Measurements from ENCODE around the gene TPK1. TPM values are rescaled to one million over a fixed set of nuclear protein-coding genes. Genes with fewer than 3 reads are reported as not detected.

TPK1 gene
- total and polyA plus RNA-seq, 4 donors = 3.5 to 15.5 (median 7.8) TPM

- WGBS (ENCODE audit: insufficient coverage) = 60% methylated on average over 1 of the region's 2 CpGs
- no peak overlapping the region for H3K4me3 ChIP-seq (ENCODE audit: low read depth, low read length)
- H3K27ac ChIP-seq (ENCODE audit: low read depth, low read length) = no peak overlapping the region
- no peaks in the 10 kb centered on the region for H3K36me3 ChIP-seq (ENCODE audit: control insufficient read depth, insufficient read depth, low read length)
- no peaks in the 10 kb centered on the region for H3K9me3 ChIP-seq (ENCODE audit: control insufficient read depth, insufficient read depth, low read length)
- no peaks in the 10 kb centered on the region for H3K4me1 ChIP-seq (ENCODE audit: control insufficient read depth, insufficient read depth, low read length)
- H3K27me3 ChIP-seq (ENCODE audit: control insufficient read depth, insufficient read depth, low read length) = no peaks in the 10 kb centered on the region
- no peak for DNase-seq (ENCODE audit: low read depth in 4 of 6, low spot score in 6 of 6)
Observed at GRCh38 chr7:144546782-144547181, 289.1 kb downstream of the TPK1 start.

GRCh38 chr7:144545330-144545729 is 290.5 kb downstream of the TPK1 start:
- Histone ChIP-seq H3K27me3 (ENCODE audit: control insufficient read depth, insufficient read depth, low read length) (no peaks in the 10 kb centered on the region), H3K4me1 (ENCODE audit: control insufficient read depth, insufficient read depth, low read length) (no peaks in the 10 kb centered on the region), H3K36me3 (ENCODE audit: control insufficient read depth, insufficient read depth, low read length) (no peaks in the 10 kb centered on the region), H3K9me3 (ENCODE audit: control insufficient read depth, insufficient read depth, low read length) (no peaks in the 10 kb centered on the region), H3K27ac (ENCODE audit: low read depth, low read length) (no peak overlapping the region), H3K4me3 (ENCODE audit: low read depth, low read length) (no peak overlapping the region)
- no peak for DNase-seq (ENCODE audit: low read depth in 4 of 6, low spot score in 6 of 6)
- WGBS (ENCODE audit: insufficient coverage) = no CpG with 5 or more reads among the region's 1 CpG

DNA sequence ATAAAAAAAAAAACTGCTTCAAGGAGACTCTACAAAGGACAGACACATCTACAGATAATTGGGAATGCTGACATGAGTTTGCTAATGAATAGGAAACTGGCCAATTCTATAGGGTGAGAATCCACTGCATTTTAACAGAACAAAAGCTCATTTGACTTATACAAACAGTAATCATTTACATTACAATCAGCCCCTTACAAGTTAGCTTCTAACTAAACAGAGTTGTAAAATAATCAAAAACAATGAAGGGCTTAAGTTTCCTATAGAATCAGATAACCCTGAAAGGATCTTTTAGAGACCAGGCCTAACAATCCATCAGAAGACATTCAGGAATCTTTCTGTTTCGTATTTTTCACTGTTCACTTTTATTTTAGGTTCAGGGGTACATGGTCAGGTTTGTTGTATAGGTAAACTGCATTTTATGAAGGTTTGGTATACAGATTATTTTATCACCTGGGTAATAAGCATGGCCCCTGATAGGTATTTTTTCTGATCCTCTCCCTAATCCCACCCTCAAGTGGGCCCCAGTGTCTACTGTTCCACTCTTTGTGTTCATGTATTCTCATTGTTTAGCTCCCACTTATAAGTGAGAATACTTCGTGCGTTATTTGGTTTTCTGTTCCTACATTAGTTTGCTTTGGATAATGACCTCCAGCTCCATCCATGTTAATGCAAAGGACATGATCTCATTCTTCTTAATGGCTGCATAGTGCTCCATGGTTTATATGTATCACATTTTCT is 301.0 kb downstream of the TPK1 start:
- no peaks in the 10 kb centered on the region for H3K36me3 ChIP-seq (ENCODE audit: control insufficient read depth, insufficient read depth, low read length)
- H3K4me3 ChIP-seq (ENCODE audit: low read depth, low read length) = no peak overlapping the region
- no peak overlapping the region for H3K27ac ChIP-seq (ENCODE audit: low read depth, low read length)
- no peaks in the 10 kb centered on the region for H3K9me3 ChIP-seq (ENCODE audit: control insufficient read depth, insufficient read depth, low read length)
- no peaks in the 10 kb centered on the region for H3K4me1 ChIP-seq (ENCODE audit: control insufficient read depth, insufficient read depth, low read length)
- no peaks in the 10 kb centered on the region for H3K27me3 ChIP-seq (ENCODE audit: control insufficient read depth, insufficient read depth, low read length)
- DNase-seq (ENCODE audit: low read depth in 4 of 6, low spot score in 6 of 6) = no peak
- no CpG with 5 or more reads among the region's 3 CpGs for WGBS (ENCODE audit: insufficient coverage)

DNA sequence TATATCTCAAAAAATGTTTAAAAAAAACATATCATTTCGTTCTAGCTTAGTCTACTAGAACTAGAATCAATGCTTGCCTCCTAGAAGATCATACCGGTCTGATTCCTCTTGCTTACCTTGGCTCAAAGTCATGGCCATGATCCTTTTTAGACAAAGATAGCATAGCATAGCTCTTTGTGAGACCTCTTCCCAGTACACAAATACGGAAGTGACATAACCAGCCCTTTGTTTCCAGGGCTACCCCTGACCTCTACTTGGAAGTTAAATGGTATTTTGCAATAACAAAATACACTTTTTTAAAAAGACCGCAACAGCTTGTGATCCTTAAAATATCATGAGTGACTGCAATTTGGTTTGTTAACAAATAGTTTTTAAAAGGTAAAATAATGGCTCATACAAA is 301.7 kb downstream of the TPK1 start:
- 71% methylated on average over 1 of the region's 4 CpGs for WGBS (ENCODE audit: insufficient coverage)
- Histone ChIP-seq H3K9me3 (ENCODE audit: control insufficient read depth, insufficient read depth, low read length) (no peaks in the 10 kb centered on the region), H3K4me3 (ENCODE audit: low read depth, low read length) (no peak overlapping the region), H3K36me3 (ENCODE audit: control insufficient read depth, insufficient read depth, low read length) (no peaks in the 10 kb centered on the region), H3K4me1 (ENCODE audit: control insufficient read depth, insufficient read depth, low read length) (no peaks in the 10 kb centered on the region), H3K27ac (ENCODE audit: low read depth, low read length) (no peak overlapping the region), H3K27me3 (ENCODE audit: control insufficient read depth, insufficient read depth, low read length) (no peaks in the 10 kb centered on the region)
- DNase-seq (ENCODE audit: low read depth in 4 of 6, low spot score in 6 of 6) = no peak

DNA sequence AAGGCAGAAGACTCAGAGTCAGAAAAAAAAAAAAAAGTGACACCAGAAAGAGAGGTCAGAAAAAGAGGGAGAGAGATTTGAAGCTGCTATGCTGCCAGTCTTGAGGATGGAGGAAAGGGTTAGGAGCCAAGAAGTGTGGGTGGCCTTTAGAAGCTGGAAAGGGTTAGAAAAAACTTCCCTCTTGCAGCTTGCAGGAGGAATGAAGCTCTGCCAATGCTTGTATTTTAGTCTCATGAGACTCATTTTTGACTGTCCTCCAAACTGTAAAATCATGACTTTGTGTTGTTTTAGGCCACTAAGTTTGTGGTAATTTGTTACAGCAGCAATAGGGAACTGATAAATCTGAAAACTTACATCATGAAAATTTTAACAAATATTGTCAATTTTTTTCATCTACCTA is 304.7 kb downstream of the TPK1 start:
- Histone ChIP-seq H3K27me3 (ENCODE audit: control insufficient read depth, insufficient read depth, low read length) (no peaks in the 10 kb centered on the region), H3K36me3 (ENCODE audit: control insufficient read depth, insufficient read depth, low read length) (no peaks in the 10 kb centered on the region), H3K4me1 (ENCODE audit: control insufficient read depth, insufficient read depth, low read length) (no peaks in the 10 kb centered on the region), H3K9me3 (ENCODE audit: control insufficient read depth, insufficient read depth, low read length) (no peaks in the 10 kb centered on the region), H3K27ac (ENCODE audit: low read depth, low read length) (no peak overlapping the region), H3K4me3 (ENCODE audit: low read depth, low read length) (no peak overlapping the region)
- DNase-seq (ENCODE audit: low read depth in 4 of 6, low spot score in 6 of 6) = peak in 1 of 6 donors; percentile 31

GRCh38 chr7:144529269-144529926 is 306.5 kb downstream of the TPK1 start:
- DNase-seq (ENCODE audit: low read depth in 4 of 6, low spot score in 6 of 6) = no peak
- H3K27me3 ChIP-seq (ENCODE audit: control insufficient read depth, insufficient read depth, low read length) = no peaks in the 10 kb centered on the region
- no peak overlapping the region for H3K4me3 ChIP-seq (ENCODE audit: low read depth, low read length)
- no peaks in the 10 kb centered on the region for H3K36me3 ChIP-seq (ENCODE audit: control insufficient read depth, insufficient read depth, low read length)
- no peak overlapping the region for H3K27ac ChIP-seq (ENCODE audit: low read depth, low read length)
- no peaks in the 10 kb centered on the region for H3K4me1 ChIP-seq (ENCODE audit: control insufficient read depth, insufficient read depth, low read length)
- no peaks in the 10 kb centered on the region for H3K9me3 ChIP-seq (ENCODE audit: control insufficient read depth, insufficient read depth, low read length)
- WGBS (ENCODE audit: insufficient coverage) = no CpG with 5 or more reads among the region's 3 CpGs

DNA sequence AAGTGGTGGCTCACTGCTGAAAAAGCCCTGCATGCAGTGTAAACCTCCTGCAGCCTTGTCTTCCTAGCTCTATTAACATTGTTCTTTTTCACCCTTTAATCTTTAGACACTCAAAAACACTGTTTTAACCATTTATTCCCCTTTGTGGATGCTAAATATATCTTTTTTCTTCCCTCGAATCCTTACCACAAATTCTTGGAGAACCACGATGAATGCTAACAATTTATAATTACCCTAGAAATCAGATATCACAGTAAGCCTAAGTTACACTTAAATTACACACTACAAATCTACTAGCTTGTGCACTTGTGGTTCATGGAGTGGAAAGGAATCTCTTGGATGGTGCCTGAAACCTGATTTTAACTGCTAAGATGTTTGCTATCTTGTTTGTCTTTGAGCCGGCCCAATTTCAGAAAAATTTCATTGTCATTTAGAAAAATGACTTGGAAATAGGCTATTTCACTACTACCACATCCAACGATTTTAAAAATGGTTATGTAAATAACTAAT is 307.3 kb downstream of the TPK1 start:
- no CpG with 5 or more reads among the region's 4 CpGs for WGBS (ENCODE audit: insufficient coverage)
- H3K9me3 ChIP-seq (ENCODE audit: control insufficient read depth, insufficient read depth, low read length) = no peaks in the 10 kb centered on the region
- H3K4me1 ChIP-seq (ENCODE audit: control insufficient read depth, insufficient read depth, low read length) = no peaks in the 10 kb centered on the region
- H3K27ac ChIP-seq (ENCODE audit: low read depth, low read length) = no peak overlapping the region
- no peak overlapping the region for H3K4me3 ChIP-seq (ENCODE audit: low read depth, low read length)
- H3K27me3 ChIP-seq (ENCODE audit: control insufficient read depth, insufficient read depth, low read length) = no peaks in the 10 kb centered on the region
- no peaks in the 10 kb centered on the region for H3K36me3 ChIP-seq (ENCODE audit: control insufficient read depth, insufficient read depth, low read length)
- DNase-seq (ENCODE audit: low read depth in 4 of 6, low spot score in 6 of 6) = no peak

DNA sequence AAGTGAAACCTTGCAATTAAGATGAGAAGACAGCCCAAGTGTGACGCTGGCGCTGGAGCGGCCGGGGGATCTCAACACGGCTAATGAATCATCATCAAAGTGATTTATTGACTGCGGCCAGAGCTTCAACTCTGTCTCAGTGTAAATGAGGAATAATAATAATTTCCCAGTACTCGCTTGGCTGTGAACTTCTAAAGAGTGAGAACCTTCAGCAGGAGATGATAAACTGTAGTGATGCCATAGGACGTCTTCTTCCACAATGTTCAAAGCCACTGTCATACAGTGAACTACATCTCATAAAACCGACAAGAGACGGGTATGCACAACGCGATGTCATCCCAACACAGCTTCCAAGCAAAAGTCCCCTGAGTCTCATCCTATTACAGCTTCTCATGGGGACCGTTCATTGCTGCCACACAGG is 308.8 kb downstream of the TPK1 start:
- no peaks in the 10 kb centered on the region for H3K36me3 ChIP-seq (ENCODE audit: control insufficient read depth, insufficient read depth, low read length)
- WGBS (ENCODE audit: insufficient coverage) = 65% methylated on average over 5 of the region's 13 CpGs
- H3K27me3 ChIP-seq (ENCODE audit: control insufficient read depth, insufficient read depth, low read length) = no peaks in the 10 kb centered on the region
- no peaks in the 10 kb centered on the region for H3K9me3 ChIP-seq (ENCODE audit: control insufficient read depth, insufficient read depth, low read length)
- peak in 1 of 6 donors; percentile 37 for DNase-seq (ENCODE audit: low read depth in 4 of 6, low spot score in 6 of 6)
- H3K4me1 ChIP-seq (ENCODE audit: control insufficient read depth, insufficient read depth, low read length) = no peaks in the 10 kb centered on the region
- no peak overlapping the region for H3K4me3 ChIP-seq (ENCODE audit: low read depth, low read length)
- H3K27ac ChIP-seq (ENCODE audit: low read depth, low read length) = no peak overlapping the region

- 71% methylated on average over 1 of the region's 1 CpG for WGBS (ENCODE audit: insufficient coverage)
- DNase-seq (ENCODE audit: low read depth in 4 of 6, low spot score in 6 of 6) = no peak
- no peaks in the 10 kb centered on the region for H3K36me3 ChIP-seq (ENCODE audit: control insufficient read depth, insufficient read depth, low read length)
- no peaks in the 10 kb centered on the region for H3K27me3 ChIP-seq (ENCODE audit: control insufficient read depth, insufficient read depth, low read length)
- H3K27ac ChIP-seq (ENCODE audit: low read depth, low read length) = no peak overlapping the region
- H3K4me1 ChIP-seq (ENCODE audit: control insufficient read depth, insufficient read depth, low read length) = no peaks in the 10 kb centered on the region
- H3K9me3 ChIP-seq (ENCODE audit: control insufficient read depth, insufficient read depth, low read length) = no peaks in the 10 kb centered on the region
- H3K4me3 ChIP-seq (ENCODE audit: low read depth, low read length) = no peak overlapping the region
Observed at GRCh38 chr7:144525956-144526355, 309.9 kb downstream of the TPK1 start.

DNA sequence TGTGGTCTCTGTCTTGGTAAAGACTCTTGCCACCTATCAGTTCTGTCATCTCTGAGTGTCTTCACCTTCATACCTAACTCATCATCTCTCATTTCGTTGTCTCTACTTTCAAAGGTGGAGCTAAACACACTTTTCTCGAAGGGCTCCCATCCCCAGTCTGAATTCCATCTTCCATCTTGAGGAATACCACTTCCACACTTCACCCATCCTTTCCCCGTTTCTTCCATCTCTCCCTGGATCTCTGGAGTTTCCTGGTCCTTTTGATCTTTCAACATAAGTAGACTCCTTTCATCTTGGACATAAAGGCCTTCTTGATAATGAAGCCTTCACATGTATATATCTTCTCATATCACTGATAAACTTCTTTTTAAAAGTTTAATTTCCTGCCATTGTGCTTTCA is 311.6 kb downstream of the TPK1 start:
- Histone ChIP-seq H3K27ac (ENCODE audit: low read depth, low read length) (no peak overlapping the region), H3K36me3 (ENCODE audit: control insufficient read depth, insufficient read depth, low read length) (no peaks in the 10 kb centered on the region), H3K27me3 (ENCODE audit: control insufficient read depth, insufficient read depth, low read length) (no peaks in the 10 kb centered on the region), H3K4me3 (ENCODE audit: low read depth, low read length) (no peak overlapping the region), H3K4me1 (ENCODE audit: control insufficient read depth, insufficient read depth, low read length) (no peaks in the 10 kb centered on the region), H3K9me3 (ENCODE audit: control insufficient read depth, insufficient read depth, low read length) (no peaks in the 10 kb centered on the region)
- 96% methylated on average over 3 of the region's 3 CpGs for WGBS (ENCODE audit: insufficient coverage)
- DNase-seq (ENCODE audit: low read depth in 4 of 6, low spot score in 6 of 6) = no peak

All from spinal cord (tissue), 10 donors.